ENCODE data around the gene OSBP2. TPM values are rescaled to one million over a fixed set of nuclear protein-coding genes. Genes with fewer than 3 reads are reported as not detected.

The OSBP2 gene
- polyA plus RNA-seq, 2 of the 4 experiments (the other 2 are of a cell fraction), result 2.7 to 6.0 TPM

DNA sequence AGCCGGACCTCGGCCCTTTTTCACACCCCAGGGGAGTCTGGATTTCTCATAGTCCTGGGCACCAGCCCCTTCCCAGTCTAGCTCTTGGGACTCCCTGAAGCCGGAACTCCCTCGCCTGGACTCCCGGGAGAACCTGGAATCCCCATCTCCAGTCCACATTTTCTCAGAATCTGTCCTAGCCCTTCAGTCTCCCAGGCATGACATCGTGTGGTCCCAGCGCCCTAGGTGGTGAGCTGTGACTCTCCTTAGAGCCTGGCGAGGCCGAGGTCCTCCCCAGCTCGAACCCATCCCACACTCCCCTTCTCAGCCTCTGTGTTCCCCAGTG, 26.3 kb upstream of the OSBP2 start:
- CTCF ChIA-PET, result interaction anchor here (2.2 kb wide), 1 partner anchor 87 kb away, joined by 12 read pairs; no protein-coding TSS in a partner anchor
- H3K4me1 ChIP-seq, result peaks cover 6% of the 10 kb centered on the region; the same call in 1 of the 3 replicates

DNA sequence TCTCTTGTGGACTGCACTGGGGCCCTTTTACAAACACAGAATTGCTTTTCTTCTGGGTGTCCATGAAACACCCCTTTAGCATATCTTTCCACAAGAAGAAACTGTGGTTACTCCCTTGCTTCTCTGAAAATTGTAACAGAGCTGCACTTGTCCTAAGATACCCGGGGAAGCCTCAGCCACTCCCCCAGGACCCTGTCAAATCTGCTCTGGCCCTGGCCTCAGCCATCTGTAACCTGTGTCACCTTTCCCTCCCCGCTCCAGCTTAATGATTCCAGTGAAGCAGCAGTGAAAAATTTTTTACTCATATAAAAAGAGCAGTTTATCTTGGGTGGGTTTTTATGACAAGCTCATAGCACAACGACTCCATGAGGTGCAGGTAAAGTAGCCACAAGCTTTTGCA, 23.6 kb upstream of the OSBP2 start:
- no peak for TF ChIP-seq SMC3 (IDR thresholded peaks at IDR 0.05)
- TF ChIP-seq JUNB (IDR thresholded peaks at IDR 0.05), result no peak
- no peak for TF ChIP-seq EP300 (IDR thresholded peaks at IDR 0.05)
- TF ChIP-seq REST (IDR thresholded peaks at IDR 0.05), result no peak
- no peak for TF ChIP-seq ZC3H11A (IDR thresholded peaks at IDR 0.05)
- TF ChIP-seq GATA3 (IDR thresholded peaks at IDR 0.05; ENCODE audit: borderline replicate concordance), result no peak
- no peak for TF ChIP-seq SREBF2 (IDR thresholded peaks at IDR 0.05)
- TF ChIP-seq RCOR1 (IDR thresholded peaks at IDR 0.05; ENCODE audit: low read depth, low read length), result no peak
- TF ChIP-seq HEYL (CRISPR knock-in tag; IDR thresholded peaks at IDR 0.05), result no peak
- TF ChIP-seq HDAC2 (IDR thresholded peaks at IDR 0.05), result no peak
- TF ChIP-seq CHD2 (IDR thresholded peaks at IDR 0.05; ENCODE audit: low read length, partially characterized antibody), result no peak
- TF ChIP-seq FOXS1 (CRISPR knock-in tag; IDR thresholded peaks at IDR 0.05), result no peak
- DNase-seq (ENCODE audit: low read depth in 1 of 2, low spot score in 1 of 2) (no peak), FAIRE-seq (no peak), ATAC-seq (no peak)
- no peak overlapping the region for H3K4me2 ChIP-seq
- WGBS (ENCODE audit: missing lambda C conversion rate), result 69% methylated on average over 3 of the region's 3 CpGs
- POLR2A ChIA-PET, result no interaction called here
- H3K27ac ChIP-seq, result no peak overlapping the region
- H3K4me1 ChIP-seq, result peaks cover 6% of the 10 kb centered on the region; the same call in 1 of the 3 replicates
- CTCF ChIA-PET, result interaction anchor here (0.8 to 3.1 kb wide), 2 partner anchors 11 to 84 kb away, joined by 3 to 11 read pairs; no protein-coding TSS in a partner anchor
- H3K4me3 ChIP-seq, result no peak overlapping the region
- no peaks in the 10 kb centered on the region for H3K9me3 ChIP-seq

More for the DNA sequence above, 26.3 kb upstream of the OSBP2 start:
- Histone ChIP-seq H3K4me2 (peak overlapping the region; percentile 87), H3K27ac (peak overlapping the region; percentile 69 to 88), H3K4me3 (peak overlapping the region; percentile 69), H3K9me3 (no peaks in the 10 kb centered on the region)
- TF ChIP-seq, protein P1, sequence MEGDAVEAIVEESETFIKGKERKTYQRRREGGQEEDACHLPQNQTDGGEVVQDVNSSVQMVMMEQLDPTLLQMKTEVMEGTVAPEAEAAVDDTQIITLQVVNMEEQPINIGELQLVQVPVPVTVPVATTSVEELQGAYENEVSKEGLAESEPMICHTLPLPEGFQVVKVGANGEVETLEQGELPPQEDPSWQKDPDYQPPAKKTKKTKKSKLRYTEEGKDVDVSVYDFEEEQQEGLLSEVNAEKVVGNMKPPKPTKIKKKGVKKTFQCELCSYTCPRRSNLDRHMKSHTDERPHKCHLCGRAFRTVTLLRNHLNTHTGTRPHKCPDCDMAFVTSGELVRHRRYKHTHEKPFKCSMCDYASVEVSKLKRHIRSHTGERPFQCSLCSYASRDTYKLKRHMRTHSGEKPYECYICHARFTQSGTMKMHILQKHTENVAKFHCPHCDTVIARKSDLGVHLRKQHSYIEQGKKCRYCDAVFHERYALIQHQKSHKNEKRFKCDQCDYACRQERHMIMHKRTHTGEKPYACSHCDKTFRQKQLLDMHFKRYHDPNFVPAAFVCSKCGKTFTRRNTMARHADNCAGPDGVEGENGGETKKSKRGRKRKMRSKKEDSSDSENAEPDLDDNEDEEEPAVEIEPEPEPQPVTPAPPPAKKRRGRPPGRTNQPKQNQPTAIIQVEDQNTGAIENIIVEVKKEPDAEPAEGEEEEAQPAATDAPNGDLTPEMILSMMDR (IDR thresholded peaks at IDR 0.05), result no peak
- no peak for TF ChIP-seq KDM5A (IDR thresholded peaks at IDR 0.05)
- no peak for TF ChIP-seq REST (IDR thresholded peaks at IDR 0.05)
- no peak for TF ChIP-seq CBX8 (IDR thresholded peaks at IDR 0.05)
- no peak for TF ChIP-seq RFX5 (IDR thresholded peaks at IDR 0.05)
- no peak for TF ChIP-seq EHF (CRISPR knock-in tag; IDR thresholded peaks at IDR 0.05)
- TF ChIP-seq KDM1A (IDR thresholded peaks at IDR 0.05; ENCODE audit: low read depth), result no peak
- no peak for TF ChIP-seq POLR2A (IDR thresholded peaks at IDR 0.05; ENCODE audit: low read length)
- TF ChIP-seq ZFP36 (IDR thresholded peaks at IDR 0.05; ENCODE audit: borderline replicate concordance, partially characterized antibody), result no peak
- DNase-seq (ENCODE audit: low read depth in 1 of 2, low spot score in 1 of 2) (peak in 1 of 2 experiments; percentile 30), FAIRE-seq (no peak), ATAC-seq (peak; percentile 26 to 35; a peak in 5 of 6 replicates)
- WGBS (ENCODE audit: missing lambda C conversion rate), result 6% methylated on average over 10 of the region's 10 CpGs
- POLR2A ChIA-PET, result no interaction called here

Measured in A549 (cell line).